ENCODE results near the gene EIF2B2.
"Not testable (repeated sequence)": the region's sequence is repeated elsewhere in the genome, so short reads cannot be mapped to it uniquely, and the experiment has no call there.

EIF2B2 gene

GRCh38 chr14:74974364-74975058, 28.2 kb upstream of the EIF2B2 start:
- no peak for DNase-seq

- DNase-seq = no peak
These were observed 27.5 kb upstream of the EIF2B2 start for GRCh38 chr14:74975059-74975810.

GRCh38 chr14:74976264-74977113, 26.2 kb upstream of the EIF2B2 start:
- no peak for DNase-seq

- DNase-seq = no peak
These were observed 25.4 kb upstream of the EIF2B2 start for GRCh38 chr14:74977164-74977900.

- DNase-seq = no peak
These were observed 24.8 kb upstream of the EIF2B2 start for GRCh38 chr14:74977901-74978385.

- DNase-seq = no peak
These were observed 24.2 kb upstream of the EIF2B2 start for GRCh38 chr14:74978416-74978947.

- DNase-seq = no peak
These were observed 23.7 kb upstream of the EIF2B2 start for GRCh38 chr14:74979029-74979428.

- no peak for DNase-seq
These were observed 23.0 kb upstream of the EIF2B2 start for GRCh38 chr14:74979442-74980397.

- DNase-seq = no peak
These were observed 22.4 kb upstream of the EIF2B2 start for GRCh38 chr14:74980398-74980730.

GRCh38 chr14:74980731-74981461, 21.8 kb upstream of the EIF2B2 start:
- DNase-seq = no peak

GRCh38 chr14:74981462-74981782, 21.3 kb upstream of the EIF2B2 start:
- no peak for DNase-seq

- no peak for DNase-seq
These were observed 20.9 kb upstream of the EIF2B2 start for GRCh38 chr14:74981833-74982232.

GRCh38 chr14:74982661-74983060, 20.1 kb upstream of the EIF2B2 start:
- no peak for DNase-seq

GRCh38 chr14:74983343-74983742, 19.4 kb upstream of the EIF2B2 start:
- no peak for DNase-seq

GRCh38 chr14:74984236-74985027, 18.3 kb upstream of the EIF2B2 start:
- no peak for DNase-seq

GRCh38 chr14:74985028-74985310, 17.8 kb upstream of the EIF2B2 start:
- no peak for DNase-seq

GRCh38 chr14:74985806-74986205, 16.9 kb upstream of the EIF2B2 start:
- DNase-seq = no peak

GRCh38 chr14:74988131-74988530, 14.6 kb upstream of the EIF2B2 start:
- no peak for DNase-seq

- no peak for DNase-seq
These were observed 13.7 kb upstream of the EIF2B2 start for GRCh38 chr14:74988993-74989392.

- not testable (repeated sequence) for DNase-seq
These were observed 8.5 kb upstream of the EIF2B2 start for GRCh38 chr14:74994182-74994581.

All from CD4-positive, alpha-beta T cell treated with Interleukin-12 subunit alpha and Interleukin-12 subunit beta, for 1 hour (primary cell).